Measurements from ENCODE around the gene ROR2.
"Not testable (repeated sequence)": the region's sequence is repeated elsewhere in the genome, so short reads cannot be mapped to it uniquely, and the experiment has no call there.

The ROR2 gene

DNA sequence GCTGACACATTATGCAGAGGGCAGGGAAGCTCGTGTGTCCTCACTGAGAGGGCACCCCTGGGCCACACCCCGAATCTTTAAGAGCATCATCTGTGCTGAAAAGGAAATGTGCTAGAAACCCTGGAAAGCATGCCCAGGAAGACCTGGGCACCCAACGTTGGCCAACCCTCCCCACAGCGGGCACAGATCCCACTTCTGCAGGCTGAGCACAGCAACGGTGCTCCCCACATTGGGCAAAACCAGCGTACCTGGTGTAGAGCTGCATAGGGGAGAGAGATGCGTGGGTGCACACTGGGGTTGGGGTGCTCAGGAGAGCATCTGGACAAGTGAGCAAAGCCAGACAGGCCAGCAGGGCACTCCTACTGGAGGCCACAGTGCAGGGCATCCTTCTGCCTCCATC is 32.6 kb downstream of the ROR2 start:
- Histone ChIP-seq H3K4me2 (ENCODE audit: low read length) (no peak overlapping the region), H3K4me1 (ENCODE audit: control insufficient read depth, insufficient read depth, low read length) (no peaks in the 10 kb centered on the region), H3K27me3 (ENCODE audit: control insufficient read depth, insufficient read depth, low read length) (peaks cover 20% of the 10 kb centered on the region), H3K9ac (ENCODE audit: low read depth, low read length) (no peak overlapping the region), H3K36me3 (ENCODE audit: insufficient read depth, low read length) (no peaks in the 10 kb centered on the region), H3K4me3 (ENCODE audit: low read length) (no peak overlapping the region), H3K9me3 (replicated peaks; ENCODE audit: low read length) (no peaks in the 10 kb centered on the region)

GRCh38 chr9:91915524-91916263 is 34.3 kb downstream of the ROR2 start:
- H3K9me3 ChIP-seq (replicated peaks; ENCODE audit: low read length), result no peaks in the 10 kb centered on the region
- H3K4me2 ChIP-seq (ENCODE audit: low read length), result no peak overlapping the region
- H3K9ac ChIP-seq (ENCODE audit: low read depth, low read length), result no peak overlapping the region
- no peaks in the 10 kb centered on the region for H3K4me1 ChIP-seq (ENCODE audit: control insufficient read depth, insufficient read depth, low read length)
- H3K4me3 ChIP-seq (ENCODE audit: low read length), result no peak overlapping the region
- H3K27me3 ChIP-seq (ENCODE audit: control insufficient read depth, insufficient read depth, low read length), result peaks cover 21% of the 10 kb centered on the region
- no peaks in the 10 kb centered on the region for H3K36me3 ChIP-seq (ENCODE audit: insufficient read depth, low read length)

DNA sequence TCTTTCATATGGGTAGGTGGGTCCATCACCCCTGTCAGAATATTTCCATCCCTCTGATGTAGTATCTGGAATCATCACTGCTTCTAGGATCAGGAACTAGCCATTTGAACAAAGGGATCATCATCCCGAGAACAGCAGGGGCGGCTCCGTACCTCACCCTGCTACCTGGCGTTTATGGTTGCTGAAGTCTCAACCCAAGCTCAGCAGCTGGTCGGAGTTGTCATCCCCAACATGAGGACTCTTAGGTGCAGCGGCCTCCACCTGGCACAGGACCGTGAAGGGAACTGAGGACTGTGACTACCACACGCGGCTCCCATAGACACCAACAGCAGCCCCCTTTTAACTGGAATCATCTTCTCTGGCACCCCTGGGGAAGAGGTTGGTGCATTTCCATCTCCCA is 35.1 kb downstream of the ROR2 start:
- H3K9ac ChIP-seq (ENCODE audit: low read depth, low read length), result no peak overlapping the region
- no peak overlapping the region for H3K4me3 ChIP-seq (ENCODE audit: low read length)

GRCh38 chr9:91914404-91914803 is 35.6 kb downstream of the ROR2 start:
- H3K4me2 ChIP-seq (ENCODE audit: low read length), result no peak overlapping the region
- H3K4me1 ChIP-seq (ENCODE audit: control insufficient read depth, insufficient read depth, low read length), result no peaks in the 10 kb centered on the region
- no peak overlapping the region for H3K4me3 ChIP-seq (ENCODE audit: low read length)
- no peaks in the 10 kb centered on the region for H3K9me3 ChIP-seq (replicated peaks; ENCODE audit: low read length)
- no peaks in the 10 kb centered on the region for H3K36me3 ChIP-seq (ENCODE audit: insufficient read depth, low read length)
- peaks cover 11% of the 10 kb centered on the region for H3K27me3 ChIP-seq (ENCODE audit: control insufficient read depth, insufficient read depth, low read length)
- no peak overlapping the region for H3K9ac ChIP-seq (ENCODE audit: low read depth, low read length)

More for the DNA sequence above, 35.1 kb downstream of the ROR2 start:
- no peaks in the 10 kb centered on the region for H3K36me3 ChIP-seq (ENCODE audit: insufficient read depth, low read length)
- no peaks in the 10 kb centered on the region for H3K4me1 ChIP-seq (ENCODE audit: control insufficient read depth, insufficient read depth, low read length)
- peaks cover 15% of the 10 kb centered on the region for H3K27me3 ChIP-seq (ENCODE audit: control insufficient read depth, insufficient read depth, low read length)
- H3K4me2 ChIP-seq (ENCODE audit: low read length), result no peak overlapping the region
- H3K9me3 ChIP-seq (replicated peaks; ENCODE audit: low read length), result no peaks in the 10 kb centered on the region

DNA sequence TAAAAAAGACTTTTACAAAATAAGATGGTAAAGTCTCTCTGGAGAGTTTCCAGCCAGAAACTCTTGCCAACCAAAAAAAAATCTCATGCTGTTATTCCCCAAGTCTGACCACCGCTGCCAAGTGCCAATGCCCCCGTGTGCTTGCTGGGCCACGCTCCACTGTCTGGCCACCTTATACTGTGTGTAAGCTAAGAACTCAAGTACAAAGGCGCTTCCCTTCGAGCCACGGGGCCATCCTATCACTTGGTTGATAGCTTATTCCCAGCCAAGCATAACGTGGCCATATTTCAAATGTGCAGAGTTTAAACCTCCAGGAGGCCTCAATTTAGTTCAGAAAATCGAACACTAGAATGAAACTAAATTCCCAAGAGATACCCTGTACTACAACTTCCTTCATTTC is 36.0 kb downstream of the ROR2 start:
- Histone ChIP-seq H3K4me1 (ENCODE audit: control insufficient read depth, insufficient read depth, low read length) (no peaks in the 10 kb centered on the region), H3K36me3 (ENCODE audit: insufficient read depth, low read length) (no peaks in the 10 kb centered on the region), H3K9ac (ENCODE audit: low read depth, low read length) (no peak overlapping the region), H3K4me2 (ENCODE audit: low read length) (no peak overlapping the region), H3K27me3 (ENCODE audit: control insufficient read depth, insufficient read depth, low read length) (peaks cover 7% of the 10 kb centered on the region), H3K4me3 (ENCODE audit: low read length) (no peak overlapping the region), H3K9me3 (replicated peaks; ENCODE audit: low read length) (no peaks in the 10 kb centered on the region)

DNA sequence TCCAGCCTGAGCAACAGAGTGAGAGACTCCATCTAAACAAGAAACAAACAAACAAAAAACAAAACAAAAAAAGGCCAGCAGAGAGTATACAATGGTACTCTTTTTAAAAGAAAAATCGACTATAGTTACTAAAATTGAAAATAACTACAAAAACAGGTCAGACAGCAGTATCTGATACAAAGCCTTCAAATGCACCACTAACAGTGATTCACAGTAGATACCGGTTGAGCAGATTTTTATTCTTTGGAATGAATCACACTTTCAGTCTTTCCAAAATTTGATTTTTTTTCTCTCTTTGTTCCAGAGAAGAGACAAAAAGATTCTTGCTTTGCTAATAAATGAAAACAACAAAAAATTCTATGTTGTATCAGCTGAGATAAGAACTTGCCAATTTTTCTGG is 36.9 kb downstream of the ROR2 start:
- Histone ChIP-seq H3K4me3 (ENCODE audit: low read length) (no peak overlapping the region), H3K9ac (ENCODE audit: low read depth, low read length) (no peak overlapping the region), H3K4me2 (ENCODE audit: low read length) (no peak overlapping the region), H3K36me3 (ENCODE audit: insufficient read depth, low read length) (no peaks in the 10 kb centered on the region), H3K27me3 (ENCODE audit: control insufficient read depth, insufficient read depth, low read length) (peaks cover 7% of the 10 kb centered on the region), H3K9me3 (replicated peaks; ENCODE audit: low read length) (no peaks in the 10 kb centered on the region), H3K4me1 (ENCODE audit: control insufficient read depth, insufficient read depth, low read length) (no peaks in the 10 kb centered on the region)

GRCh38 chr9:91911657-91912056 is 38.4 kb downstream of the ROR2 start:
- Histone ChIP-seq H3K36me3 (ENCODE audit: insufficient read depth, low read length) (no peaks in the 10 kb centered on the region), H3K4me3 (ENCODE audit: low read length) (no peak overlapping the region), H3K4me2 (ENCODE audit: low read length) (no peak overlapping the region), H3K9ac (ENCODE audit: low read depth, low read length) (no peak overlapping the region), H3K27me3 (ENCODE audit: control insufficient read depth, insufficient read depth, low read length) (peaks cover 22% of the 10 kb centered on the region), H3K4me1 (ENCODE audit: control insufficient read depth, insufficient read depth, low read length) (no peaks in the 10 kb centered on the region), H3K9me3 (replicated peaks; ENCODE audit: low read length) (no peaks in the 10 kb centered on the region)

DNA sequence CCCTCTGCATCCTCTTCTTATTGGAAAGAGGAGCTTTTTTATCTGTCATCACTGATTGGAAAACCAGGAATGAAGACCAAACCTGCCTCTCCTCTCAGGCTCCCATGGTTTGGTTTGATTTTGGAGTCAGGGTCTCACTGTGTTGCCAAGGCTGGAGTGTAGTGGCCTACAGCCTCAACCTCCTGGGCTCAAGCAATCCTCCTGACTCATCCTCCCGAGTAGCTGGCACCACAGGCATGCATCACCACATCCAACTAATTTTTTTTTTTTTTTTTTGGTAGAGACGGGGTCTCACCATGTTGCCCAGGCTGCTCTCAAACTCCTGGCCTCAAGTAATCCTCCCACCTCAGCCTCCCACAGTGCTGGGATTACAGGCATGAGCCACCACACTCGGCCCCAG is 40.8 kb downstream of the ROR2 start:
- H3K36me3 ChIP-seq (ENCODE audit: insufficient read depth, low read length); H3K4me3 ChIP-seq (ENCODE audit: low read length); H3K9me3 ChIP-seq (replicated peaks; ENCODE audit: low read length); H3K9ac ChIP-seq (ENCODE audit: low read depth, low read length); H3K4me2 ChIP-seq (ENCODE audit: low read length); H3K4me1 ChIP-seq (ENCODE audit: control insufficient read depth, insufficient read depth, low read length): not testable (repeated sequence)
- H3K27me3 ChIP-seq (ENCODE audit: control insufficient read depth, insufficient read depth, low read length), result peaks cover 27% of the 10 kb centered on the region

DNA sequence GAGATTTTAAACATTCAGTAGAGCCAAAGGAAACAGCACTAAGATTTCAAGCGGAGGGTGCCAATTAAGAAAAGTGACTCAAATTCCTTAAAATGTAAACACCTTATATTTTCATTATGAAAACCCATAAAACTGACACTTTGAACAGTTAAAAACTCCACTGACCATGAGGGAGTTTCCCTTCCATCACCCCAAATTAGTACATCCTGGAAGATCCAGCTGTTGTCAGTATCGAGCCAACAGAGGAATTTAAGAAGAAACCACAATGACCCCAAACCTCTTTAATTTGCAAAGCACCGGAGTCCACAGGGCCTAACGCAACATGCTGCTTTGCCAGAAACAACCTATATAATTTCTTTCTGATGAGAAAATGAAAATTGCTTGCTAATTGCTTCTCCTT is 41.3 kb downstream of the ROR2 start:
- no peaks in the 10 kb centered on the region for H3K36me3 ChIP-seq (ENCODE audit: insufficient read depth, low read length)

DNA sequence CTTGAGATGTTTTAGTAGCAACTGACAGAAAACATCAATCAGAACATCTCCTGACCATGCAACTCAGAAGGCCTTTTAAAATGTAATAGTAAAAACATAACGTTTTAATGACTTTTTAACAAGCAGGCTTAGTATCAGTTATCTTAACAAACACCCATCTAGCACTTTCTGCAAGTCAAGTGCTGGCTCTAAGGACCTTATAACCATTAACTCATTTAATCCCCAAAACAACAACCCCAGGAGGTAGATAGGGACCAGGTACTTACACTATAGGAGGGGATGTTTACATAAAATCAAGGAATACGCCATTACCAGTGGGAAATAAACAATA is 41.8 kb downstream of the ROR2 start:
- Histone ChIP-seq H3K9ac (ENCODE audit: low read depth, low read length) (no peak overlapping the region), H3K4me2 (ENCODE audit: low read length) (no peak overlapping the region), H3K4me1 (ENCODE audit: control insufficient read depth, insufficient read depth, low read length) (peaks cover 3% of the 10 kb centered on the region), H3K4me3 (ENCODE audit: low read length) (no peak overlapping the region), H3K9me3 (replicated peaks; ENCODE audit: low read length) (no peaks in the 10 kb centered on the region), H3K27me3 (ENCODE audit: control insufficient read depth, insufficient read depth, low read length) (peaks cover 27% of the 10 kb centered on the region), H3K36me3 (ENCODE audit: insufficient read depth, low read length) (no peaks in the 10 kb centered on the region)

More for the DNA sequence above, 41.3 kb downstream of the ROR2 start:
- H3K9me3 ChIP-seq (replicated peaks; ENCODE audit: low read length), result no peaks in the 10 kb centered on the region
- H3K4me3 ChIP-seq (ENCODE audit: low read length), result no peak overlapping the region
- H3K4me2 ChIP-seq (ENCODE audit: low read length), result no peak overlapping the region
- peaks cover 3% of the 10 kb centered on the region for H3K4me1 ChIP-seq (ENCODE audit: control insufficient read depth, insufficient read depth, low read length)
- H3K9ac ChIP-seq (ENCODE audit: low read depth, low read length), result no peak overlapping the region
- H3K27me3 ChIP-seq (ENCODE audit: control insufficient read depth, insufficient read depth, low read length), result peaks cover 24% of the 10 kb centered on the region

- H3K36me3 ChIP-seq (ENCODE audit: insufficient read depth, low read length), result no peaks in the 10 kb centered on the region
- H3K4me1 ChIP-seq (ENCODE audit: control insufficient read depth, insufficient read depth, low read length), result peaks cover 3% of the 10 kb centered on the region
- H3K4me2 ChIP-seq (ENCODE audit: low read length), result no peak overlapping the region
- H3K27me3 ChIP-seq (ENCODE audit: control insufficient read depth, insufficient read depth, low read length), result peaks cover 33% of the 10 kb centered on the region
- no peak overlapping the region for H3K4me3 ChIP-seq (ENCODE audit: low read length)
- H3K9ac ChIP-seq (ENCODE audit: low read depth, low read length), result no peak overlapping the region
- H3K9me3 ChIP-seq (replicated peaks; ENCODE audit: low read length), result no peaks in the 10 kb centered on the region
Measured at GRCh38 chr9:91907484-91908292, 42.3 kb downstream of the ROR2 start.

DNA sequence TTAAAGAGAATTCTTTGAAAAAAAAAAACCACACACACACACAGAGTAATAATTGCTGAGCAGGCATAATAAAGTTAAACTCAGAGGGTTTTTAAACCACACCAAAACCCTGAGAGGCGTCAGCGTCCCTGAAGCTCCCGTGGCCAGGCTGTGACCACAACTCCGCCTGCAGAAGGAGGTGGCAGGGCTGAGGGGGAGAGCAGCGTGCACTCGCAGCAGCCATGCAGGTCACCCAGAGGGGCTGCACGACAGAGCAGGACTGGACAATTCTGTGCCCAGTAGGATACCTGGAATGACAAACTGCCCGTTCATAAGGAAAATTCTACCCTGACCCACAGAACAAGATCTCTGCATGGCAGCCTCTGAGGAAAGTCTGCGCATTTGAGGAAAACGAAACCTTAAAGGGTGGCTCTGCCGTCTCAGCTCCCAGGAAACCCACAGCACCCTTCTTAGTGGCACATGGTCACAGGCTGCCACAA is 44.0 kb downstream of the ROR2 start:
- Histone ChIP-seq H3K36me3 (ENCODE audit: insufficient read depth, low read length) (no peaks in the 10 kb centered on the region), H3K27me3 (ENCODE audit: control insufficient read depth, insufficient read depth, low read length) (peaks cover 44% of the 10 kb centered on the region), H3K4me3 (ENCODE audit: low read length) (peak overlapping the region; percentile 59), H3K9me3 (replicated peaks; ENCODE audit: low read length) (no peaks in the 10 kb centered on the region), H3K4me2 (ENCODE audit: low read length) (peak overlapping the region; percentile 81), H3K9ac (ENCODE audit: low read depth, low read length) (no peak overlapping the region), H3K4me1 (ENCODE audit: control insufficient read depth, insufficient read depth, low read length) (peaks cover 3% of the 10 kb centered on the region)
